GM23248 (cell line): ENCODE results near the gene DTWD2. TPM values are rescaled to one million over a fixed set of nuclear protein-coding genes. Genes with fewer than 3 reads are reported as not detected.

Source experiments
- DNase-seq: peaks from one replicate; pipeline ENCODE4 v3.0.0-alpha.2; 2015
- H2AFZ ChIP-seq: fragments of 200-600 bp; sonication (generic); 2 replicates; pipeline ENCODE4 v1.6.1; 2016; ENCODE audit warnings: antibody characterized with exemption
- H3F3A ChIP-seq: fragments of 200-600 bp; sonication (generic); 2 replicates; pipeline ENCODE4 v1.6.1; 2016; ENCODE audit warnings: mild to moderate bottlenecking, antibody characterized with exemption, mixed run types; ENCODE audit not compliant: insufficient read depth
- H3K27ac ChIP-seq: fragments of 200-600 bp; sonication (generic); 2 replicates; pipeline ENCODE4 v1.5.1; 2016; ENCODE audit warnings: mild to moderate bottlenecking
- H3K27me3 ChIP-seq: fragments of 200-600 bp; sonication (generic); replicated peaks from 2 replicates; pipeline ENCODE4 v1.6.1; 2016; ENCODE audit warnings: mild to moderate bottlenecking; ENCODE audit not compliant: insufficient read depth
- H3K36me3 ChIP-seq: fragments of 200-600 bp; sonication (generic); 2 replicates; pipeline ENCODE4 v1.6.1; 2016; ENCODE audit warnings: low read depth, mild to moderate bottlenecking
- H3K4me1 ChIP-seq: fragments of 200-600 bp; sonication (generic); 2 replicates; pipeline ENCODE4 v1.6.1; 2016; ENCODE audit warnings: mild to moderate bottlenecking; ENCODE audit not compliant: insufficient read depth
- H3K4me2 ChIP-seq: fragments of 200-600 bp; sonication (generic); one replicate; pipeline ENCODE4 v1.6.1; 2016; ENCODE audit warnings: mild to moderate bottlenecking; ENCODE audit not compliant: unreplicated experiment
- H3K4me3 ChIP-seq: fragments of 200-600 bp; sonication (generic); 2 replicates; pipeline ENCODE4 v1.5.1; 2016; ENCODE audit warnings: mild to moderate bottlenecking
- H3K79me2 ChIP-seq: fragments of 200-600 bp; sonication (generic); 2 replicates; pipeline ENCODE4 v1.6.1; 2016; ENCODE audit warnings: mild to moderate bottlenecking; ENCODE audit not compliant: insufficient read depth
- H3K9ac ChIP-seq: fragments of 200-600 bp; sonication (generic); 2 replicates; pipeline ENCODE4 v1.6.1; 2016; ENCODE audit warnings: mild to moderate bottlenecking
- H3K9me2 ChIP-seq: fragments of 200-600 bp; sonication (generic); 2 replicates; pipeline ENCODE4 v1.6.1; 2016; ENCODE audit warnings: mixed run types, mild to moderate bottlenecking, moderate library complexity; ENCODE audit not compliant: insufficient read depth
- H3K9me3 ChIP-seq: fragments of 200-600 bp; sonication (generic); one replicate; pipeline ENCODE4 v1.6.1; 2017; ENCODE audit warnings: low read depth
- H4K20me1 ChIP-seq: fragments of 200-600 bp; sonication (generic); 2 replicates; pipeline ENCODE4 v1.6.0; 2016; ENCODE audit not compliant: insufficient read depth
- EZH2 ChIP-seq: fragments of 200-600 bp; sonication (generic); IDR thresholded peaks from 2 replicates; pipeline ENCODE4 v1.6.1; 2018; ENCODE audit warnings: antibody characterized with exemption, mild to moderate bottlenecking; ENCODE audit not compliant: insufficient read depth, poor library complexity, severe bottlenecking
- EZH2phosphoT487 ChIP-seq: fragments of 200-600 bp; sonication (generic); IDR thresholded peaks from 2 replicates; pipeline ENCODE4 v1.6.1; 2018; ENCODE audit warnings: antibody characterized with exemption, moderate library complexity, mild to moderate bottlenecking, low read depth; ENCODE audit not compliant: insufficient read depth
- WGBS, 2 experiments: methylation state at CpG; one replicate each; pipeline ENCODE4 v1.1.6; 2015 to 2017; ENCODE audit warnings: low lambda C conversion rate in 2 of 2, low coverage in 1 of 2; ENCODE audit errors: missing lambda C conversion rate in 2 of 2; 5-methylcytosine and 5-hydroxymethylcytosine counted together
- in situ Hi-C: fragments of 300-500 bp; cut with MboI; formaldehyde crosslinking; loops from 2 replicates; pipeline ENCODE4 v1.15.0; 2020
- polyA plus RNA-seq: library from polyadenylated mRNA; unstranded; fragments of >200 nt; fragmentation: Nextera tagmentation; extraction: Ambion mirVana; gene quantifications from 2 replicates; pipeline ENCODE4 v1.2.1, GENCODE V29; 2016
- total RNA-seq: library from RNA; depleted of rRNA; stranded (reverse); fragments of >200 nt; shearing (Covaris generic); gene quantifications from 2 replicates; pipeline ENCODE4 v1.2.3, GENCODE V29; 2014; rRNA removed

Gene DTWD2
- total RNA-seq: 2.8 and 5.5 TPM in 2 replicates
- 1.7 and 2.8 TPM in 2 replicates for polyA plus RNA-seq

- Histone ChIP-seq H3K27ac (peak within 1 kb of the TSS; percentile 63), H3K27me3 (no peaks in the 10 kb centered on the region), H3K9me2 (no peaks in the 10 kb centered on the region), H3K4me1 (peaks cover 11% of the 10 kb centered on the region; the same call in 1 of the 2 replicates), H3K4me2 (peak within 1 kb of the TSS; percentile 90), H3K9ac (peak within 1 kb of the TSS; percentile 78), H3K4me3 (peak within 1 kb of the TSS; percentile 86), H4K20me1 (no peaks in the 10 kb centered on the region), H3F3A (0 out of 2 replicates have a peak, but pooled peaks cover 3% of the 10 kb centered on the region), H3K79me2 (no peaks in the 10 kb centered on the region), H2AFZ (peak within 1 kb of the TSS; percentile 95), H3K36me3 (no peaks in the 10 kb centered on the region), H3K9me3 (no peaks in the 10 kb centered on the region)
- in situ Hi-C loops: no loop called here
- peak; percentile 97 for DNase-seq
- 1% methylated on average over 52 to 70 of the region's 74 CpGs for WGBS, 2 experiments
- TF ChIP-seq EZH2: no peak
- no peak for TF ChIP-seq EZH2phosphoT487
These were observed at the start of gene DTWD2 for GRCh38 chr5:118987988-118988865. Gene DTWD2 (minus strand): TSS chr5:118988547. CDS start chr5:118988511, 36 bp downstream.

GRCh38 chr5:119037496-119038215, 49.3 kb upstream of the DTWD2 start:
- no peaks in the 10 kb centered on the region for H3K9me3 ChIP-seq
- in situ Hi-C loops: no loop called here
- no peaks in the 10 kb centered on the region for H3K9me2 ChIP-seq
- DNase-seq: peak; percentile 7
- no peak overlapping the region for H3K9ac ChIP-seq
- H3F3A ChIP-seq: peaks cover 8% of the 10 kb centered on the region
- TF ChIP-seq EZH2 (no peak), EZH2phosphoT487 (no peak)
- H2AFZ ChIP-seq: no peak overlapping the region
- no peaks in the 10 kb centered on the region for H3K36me3 ChIP-seq
- H3K4me1 ChIP-seq: peaks cover 11% of the 10 kb centered on the region; the same call in 1 of the 2 replicates
- H3K27ac ChIP-seq: no peak overlapping the region
- H3K27me3 ChIP-seq: no peaks in the 10 kb centered on the region
- no peaks in the 10 kb centered on the region for H3K79me2 ChIP-seq
- H3K4me3 ChIP-seq: no peak overlapping the region
- H4K20me1 ChIP-seq: no peaks in the 10 kb centered on the region
- 88 to 89% methylated on average over 16 of the region's 16 CpGs for WGBS, 2 experiments
- no peak overlapping the region for H3K4me2 ChIP-seq

GRCh38 chr5:119036101-119036762, 47.9 kb upstream of the DTWD2 start:
- H3K4me2 ChIP-seq: peak overlapping the region; percentile 0
- WGBS, 2 experiments: 82% methylated on average over 8 of the region's 8 CpGs
- no peaks in the 10 kb centered on the region for H3K9me2 ChIP-seq
- H2AFZ ChIP-seq: no peak overlapping the region
- H3K4me3 ChIP-seq: no peak overlapping the region
- H3K36me3 ChIP-seq: no peaks in the 10 kb centered on the region
- peaks cover 8% of the 10 kb centered on the region for H3F3A ChIP-seq
- no peak overlapping the region for H3K27ac ChIP-seq
- no peaks in the 10 kb centered on the region for H3K27me3 ChIP-seq
- DNase-seq: peak; percentile 94
- H3K4me1 ChIP-seq: peaks cover 11% of the 10 kb centered on the region; the same call in 1 of the 2 replicates
- no peaks in the 10 kb centered on the region for H4K20me1 ChIP-seq
- H3K79me2 ChIP-seq: no peaks in the 10 kb centered on the region
- H3K9ac ChIP-seq: no peak overlapping the region
- in situ Hi-C loops: no loop called here
- no peaks in the 10 kb centered on the region for H3K9me3 ChIP-seq
- TF ChIP-seq EZH2 (no peak), EZH2phosphoT487 (no peak)

GRCh38 chr5:119033135-119033534, 44.8 kb upstream of the DTWD2 start:
- Histone ChIP-seq H3K4me3 (no peak overlapping the region), H3K36me3 (no peaks in the 10 kb centered on the region), H3K9me2 (no peaks in the 10 kb centered on the region), H3K9ac (no peak overlapping the region), H3F3A (peaks cover 8% of the 10 kb centered on the region), H4K20me1 (no peaks in the 10 kb centered on the region), H3K27me3 (no peaks in the 10 kb centered on the region), H3K27ac (no peak overlapping the region), H3K79me2 (no peaks in the 10 kb centered on the region), H3K9me3 (no peaks in the 10 kb centered on the region), H3K4me2 (no peak overlapping the region), H3K4me1 (peaks cover 11% of the 10 kb centered on the region; the same call in 1 of the 2 replicates), H2AFZ (no peak overlapping the region)
- 71 to 74% methylated on average over 3 of the region's 3 CpGs for WGBS, 2 experiments
- no peak for DNase-seq
- in situ Hi-C loops: no loop called here
- TF ChIP-seq EZH2phosphoT487 (no peak), EZH2 (no peak)
